ENCODE results near the gene FDX1.

FDX1 gene

GRCh38 chr11:110435780-110436717 is 6.3 kb downstream of the FDX1 start:
- H3K9me3 Mint-ChIP-seq: no peaks in the 10 kb centered on the region
- CTCF ChIA-PET: interaction anchor here (0.6 to 8.1 kb wide), 9 partner anchors 10 to 794 kb away, joined by 3 to 89 read pairs (median 7); no protein-coding TSS in a partner anchor
- H3K36me3 Mint-ChIP-seq: peaks cover 37% of the 10 kb centered on the region
- no peak overlapping the region for H3K4me3 Mint-ChIP-seq
- peaks cover 33% of the 10 kb centered on the region for H3K4me1 Mint-ChIP-seq
- H3K27ac Mint-ChIP-seq: no peak overlapping the region
- no peaks in the 10 kb centered on the region for H3K27me3 Mint-ChIP-seq
- no peak for DNase-seq

GRCh38 chr11:110438017-110438416 is 8.3 kb downstream of the FDX1 start:
- no peaks in the 10 kb centered on the region for H3K27me3 Mint-ChIP-seq
- no peak overlapping the region for H3K4me3 Mint-ChIP-seq
- no peak overlapping the region for H3K27ac Mint-ChIP-seq
- peaks cover 53% of the 10 kb centered on the region for H3K36me3 Mint-ChIP-seq
- peaks cover 14% of the 10 kb centered on the region for H3K4me1 Mint-ChIP-seq
- DNase-seq: no peak
- CTCF ChIA-PET: no interaction called here
- no peaks in the 10 kb centered on the region for H3K9me3 Mint-ChIP-seq

GRCh38 chr11:110445437-110445836 is 15.7 kb downstream of the FDX1 start:
- peaks cover 9% of the 10 kb centered on the region for H3K4me1 Mint-ChIP-seq
- no peak for DNase-seq
- H3K36me3 Mint-ChIP-seq: peaks cover 32% of the 10 kb centered on the region
- H3K4me3 Mint-ChIP-seq: no peak overlapping the region
- CTCF ChIA-PET: interaction anchor here (0.7 to 6.2 kb wide), 7 partner anchors 10 to 785 kb away, joined by 3 to 27 read pairs (median 3); no protein-coding TSS in a partner anchor
- H3K9me3 Mint-ChIP-seq: no peaks in the 10 kb centered on the region
- H3K27ac Mint-ChIP-seq: no peak overlapping the region
- no peaks in the 10 kb centered on the region for H3K27me3 Mint-ChIP-seq

GRCh38 chr11:110446061-110446460 is 16.3 kb downstream of the FDX1 start:
- Mint-ChIP-seq H3K4me3 (no peak overlapping the region), H3K27ac (no peak overlapping the region), H3K36me3 (peaks cover 26% of the 10 kb centered on the region), H3K9me3 (no peaks in the 10 kb centered on the region), H3K4me1 (peaks cover 9% of the 10 kb centered on the region), H3K27me3 (no peaks in the 10 kb centered on the region)
- CTCF ChIA-PET: interaction anchor here (0.7 to 6.2 kb wide), 7 partner anchors 11 to 784 kb away, joined by 3 to 27 read pairs (median 4); no protein-coding TSS in a partner anchor
- no peak for DNase-seq

GRCh38 chr11:110446594-110446993 is 16.8 kb downstream of the FDX1 start:
- CTCF ChIA-PET: interaction anchor here (1.0 to 6.2 kb wide), 6 partner anchors 10 to 784 kb away, joined by 3 to 27 read pairs (median 4); partner anchors contain the start of gene FDX1
- peaks cover 13% of the 10 kb centered on the region for H3K4me1 Mint-ChIP-seq
- peaks cover 23% of the 10 kb centered on the region for H3K36me3 Mint-ChIP-seq
- no peaks in the 10 kb centered on the region for H3K9me3 Mint-ChIP-seq
- H3K27ac Mint-ChIP-seq: no peak overlapping the region
- H3K27me3 Mint-ChIP-seq: no peaks in the 10 kb centered on the region
- DNase-seq: no peak
- no peak overlapping the region for H3K4me3 Mint-ChIP-seq

- no peaks in the 10 kb centered on the region for H3K27me3 Mint-ChIP-seq
- CTCF ChIA-PET: interaction anchor here (0.7 to 6.2 kb wide), 9 partner anchors 9 to 783 kb away, joined by 3 to 27 read pairs (median 4); partner anchors contain the start of gene FDX1
Measured at GRCh38 chr11:110447343-110447742, 17.6 kb downstream of the FDX1 start.

GRCh38 chr11:110447897-110448745 is 18.4 kb downstream of the FDX1 start:
- no peak overlapping the region for H3K4me3 Mint-ChIP-seq
- H3K27me3 Mint-ChIP-seq: no peaks in the 10 kb centered on the region
- no peak overlapping the region for H3K27ac Mint-ChIP-seq
- peaks cover 28% of the 10 kb centered on the region for H3K4me1 Mint-ChIP-seq
- no peak for DNase-seq
- CTCF ChIA-PET: interaction anchor here (0.7 to 6.2 kb wide), 6 partner anchors 8 to 782 kb away, joined by 3 to 27 read pairs (median 5); no protein-coding TSS in a partner anchor
- no peaks in the 10 kb centered on the region for H3K9me3 Mint-ChIP-seq
- peaks cover 21% of the 10 kb centered on the region for H3K36me3 Mint-ChIP-seq

More at GRCh38 chr11:110447343-110447742, 17.6 kb downstream of the FDX1 start:
- H3K36me3 Mint-ChIP-seq: peaks cover 22% of the 10 kb centered on the region
- H3K4me1 Mint-ChIP-seq: peaks cover 20% of the 10 kb centered on the region
- no peak overlapping the region for H3K27ac Mint-ChIP-seq
- no peaks in the 10 kb centered on the region for H3K9me3 Mint-ChIP-seq
- DNase-seq: no peak
- no peak overlapping the region for H3K4me3 Mint-ChIP-seq

GRCh38 chr11:110450246-110450645 is 20.5 kb downstream of the FDX1 start:
- Mint-ChIP-seq H3K36me3 (peaks cover 15% of the 10 kb centered on the region), H3K4me1 (peaks cover 38% of the 10 kb centered on the region), H3K9me3 (no peaks in the 10 kb centered on the region), H3K27ac (no peak overlapping the region), H3K4me3 (no peak overlapping the region), H3K27me3 (no peaks in the 10 kb centered on the region)
- CTCF ChIA-PET: interaction anchor here (0.6 to 0.7 kb wide), 2 partner anchors 16 to 780 kb away, joined by 3 read pairs; no protein-coding TSS in a partner anchor
- no peak for DNase-seq

GRCh38 chr11:110452720-110453119 is 23.0 kb downstream of the FDX1 start:
- Mint-ChIP-seq H3K4me3 (no peak overlapping the region), H3K9me3 (no peaks in the 10 kb centered on the region), H3K36me3 (peaks cover 11% of the 10 kb centered on the region), H3K27me3 (no peaks in the 10 kb centered on the region), H3K4me1 (peaks cover 44% of the 10 kb centered on the region), H3K27ac (no peak overlapping the region)
- DNase-seq: no peak
- CTCF ChIA-PET: interaction anchor here (0.8 to 1.2 kb wide), 3 partner anchors 19 to 74 kb away, joined by 3 to 4 read pairs (median 3); no protein-coding TSS in a partner anchor

GRCh38 chr11:110453684-110454354 is 24.1 kb downstream of the FDX1 start:
- H3K4me1 Mint-ChIP-seq: peaks cover 44% of the 10 kb centered on the region
- CTCF ChIA-PET: interaction anchor here (1.5 kb wide), 1 partner anchor 21 kb away, joined by 4 read pairs; no protein-coding TSS in a partner anchor
- H3K27me3 Mint-ChIP-seq: no peaks in the 10 kb centered on the region
- H3K36me3 Mint-ChIP-seq: peaks cover 18% of the 10 kb centered on the region
- no peak for DNase-seq
- H3K9me3 Mint-ChIP-seq: no peaks in the 10 kb centered on the region
- H3K4me3 Mint-ChIP-seq: no peak overlapping the region
- H3K27ac Mint-ChIP-seq: peak overlapping the region; percentile 61

GRCh38 chr11:110454609-110455008 is 24.9 kb downstream of the FDX1 start:
- no peak overlapping the region for H3K27ac Mint-ChIP-seq
- CTCF ChIA-PET: interaction anchor here (1.5 kb wide), 1 partner anchor 22 kb away, joined by 4 read pairs; no protein-coding TSS in a partner anchor
- H3K36me3 Mint-ChIP-seq: peaks cover 19% of the 10 kb centered on the region
- H3K27me3 Mint-ChIP-seq: no peaks in the 10 kb centered on the region
- H3K9me3 Mint-ChIP-seq: no peaks in the 10 kb centered on the region
- no peak overlapping the region for H3K4me3 Mint-ChIP-seq
- no peak for DNase-seq
- peaks cover 44% of the 10 kb centered on the region for H3K4me1 Mint-ChIP-seq

- DNase-seq: no peak
- CTCF ChIA-PET: interaction anchor here (1.4 to 2.3 kb wide), 2 partner anchors 8 to 20 kb away, joined by 4 to 7 read pairs; no protein-coding TSS in a partner anchor
Measured at GRCh38 chr11:110455718-110456117, 26.0 kb downstream of the FDX1 start.

GRCh38 chr11:110463153-110463552 is 33.4 kb downstream of the FDX1 start:
- H3K4me3 Mint-ChIP-seq: no peak overlapping the region
- CTCF ChIA-PET: interaction anchor here (0.9 to 1.4 kb wide), 2 partner anchors 16 to 767 kb away, joined by 3 to 4 read pairs; no protein-coding TSS in a partner anchor
- peak; percentile 31 for DNase-seq
- no peaks in the 10 kb centered on the region for H3K27me3 Mint-ChIP-seq
- H3K27ac Mint-ChIP-seq: no peak overlapping the region
- peaks cover 10% of the 10 kb centered on the region for H3K36me3 Mint-ChIP-seq
- H3K4me1 Mint-ChIP-seq: no peaks in the 10 kb centered on the region
- no peaks in the 10 kb centered on the region for H3K9me3 Mint-ChIP-seq

More at GRCh38 chr11:110455718-110456117, 26.0 kb downstream of the FDX1 start:
- H3K9me3 Mint-ChIP-seq: no peaks in the 10 kb centered on the region
- peaks cover 44% of the 10 kb centered on the region for H3K4me1 Mint-ChIP-seq
- H3K27me3 Mint-ChIP-seq: no peaks in the 10 kb centered on the region
- no peak overlapping the region for H3K27ac Mint-ChIP-seq
- peaks cover 21% of the 10 kb centered on the region for H3K36me3 Mint-ChIP-seq
- no peak overlapping the region for H3K4me3 Mint-ChIP-seq

All from activated naive CD4-positive, alpha-beta T cell treated with anti-CD3 and anti-CD28 coated beads, Interleukin-2, amount 10 ng/mL, durations not matched to agents 7 days and 5 days (primary cell).